Measurements from ENCODE around the gene VWA2.

VWA2 gene

GRCh38 chr10:114246679-114247305 lies 7.7 kb downstream of the VWA2 start:
- no peak for DNase-seq

- no peak for DNase-seq
Measured at GRCh38 chr10:114250236-114250635, 11.2 kb downstream of the VWA2 start.

GRCh38 chr10:114250716-114251115 lies 11.7 kb downstream of the VWA2 start:
- no peak for DNase-seq

GRCh38 chr10:114252092-114252491 lies 13.0 kb downstream of the VWA2 start:
- no peak for DNase-seq

- no peak for DNase-seq
Measured at GRCh38 chr10:114252883-114253282, 13.8 kb downstream of the VWA2 start.

GRCh38 chr10:114255227-114255626 lies 16.2 kb downstream of the VWA2 start:
- no peak for DNase-seq

GRCh38 chr10:114256008-114256765 lies 17.1 kb downstream of the VWA2 start:
- DNase-seq, result no peak

GRCh38 chr10:114256822-114257221 lies 17.8 kb downstream of the VWA2 start:
- DNase-seq, result no peak

- DNase-seq, result no peak
Measured at GRCh38 chr10:114257498-114257897, 18.4 kb downstream of the VWA2 start.

- DNase-seq, result no peak
Measured at GRCh38 chr10:114258274-114258840, 19.3 kb downstream of the VWA2 start.

GRCh38 chr10:114259824-114260223 lies 20.8 kb downstream of the VWA2 start:
- DNase-seq, result no peak

GRCh38 chr10:114260366-114260765 lies 21.3 kb downstream of the VWA2 start:
- DNase-seq, result no peak

GRCh38 chr10:114261076-114261475 lies 22.0 kb downstream of the VWA2 start:
- DNase-seq, result peak; percentile 51

- no peak for DNase-seq
Measured at GRCh38 chr10:114262496-114262895, 23.4 kb downstream of the VWA2 start.

GRCh38 chr10:114265392-114266053 lies 26.5 kb downstream of the VWA2 start:
- DNase-seq, result no peak

- no peak for DNase-seq
Measured at GRCh38 chr10:114266521-114266920, 27.5 kb downstream of the VWA2 start.

GRCh38 chr10:114271075-114271778 lies 32.2 kb downstream of the VWA2 start:
- no peak for DNase-seq

- peak; percentile 94 for DNase-seq
Measured at GRCh38 chr10:114271779-114272167, 32.7 kb downstream of the VWA2 start.

- no peak for DNase-seq
Measured at GRCh38 chr10:114272696-114273095, 33.6 kb downstream of the VWA2 start.

- no peak for DNase-seq
Measured at GRCh38 chr10:114273910-114274309, 34.9 kb downstream of the VWA2 start.

GRCh38 chr10:114274616-114275453 lies 35.8 kb downstream of the VWA2 start:
- DNase-seq, result no peak

- no peak for DNase-seq
Measured at GRCh38 chr10:114276066-114276465, 37.0 kb downstream of the VWA2 start.

All from fibroblast of skin of scalp (primary cell).